SH-SY5Y (cell line): Measurements from ENCODE around the gene POU2AF1.

ENCODE experiments used
- GATA2 ChIP-seq: IDR thresholded peaks from 2 replicates; pipeline ENCODE4 v1.6.1; 2011; ENCODE audit warnings: mild to moderate bottlenecking, low read depth, low read length
- GATA3 ChIP-seq: IDR thresholded peaks from 2 replicates; pipeline ENCODE4 v1.6.1; 2011; ENCODE audit warnings: low read depth, mild to moderate bottlenecking, low read length, moderate library complexity

POU2AF1 gene

GRCh38 chr11:111378861-111379601 lies at the start of gene POU2AF1:
Gene POU2AF1 (minus strand): TSS chr11:111379275. CDS start chr11:111379177, 98 bp downstream.
- TF ChIP-seq GATA3 (no peak), GATA2 (no peak)

DNA sequence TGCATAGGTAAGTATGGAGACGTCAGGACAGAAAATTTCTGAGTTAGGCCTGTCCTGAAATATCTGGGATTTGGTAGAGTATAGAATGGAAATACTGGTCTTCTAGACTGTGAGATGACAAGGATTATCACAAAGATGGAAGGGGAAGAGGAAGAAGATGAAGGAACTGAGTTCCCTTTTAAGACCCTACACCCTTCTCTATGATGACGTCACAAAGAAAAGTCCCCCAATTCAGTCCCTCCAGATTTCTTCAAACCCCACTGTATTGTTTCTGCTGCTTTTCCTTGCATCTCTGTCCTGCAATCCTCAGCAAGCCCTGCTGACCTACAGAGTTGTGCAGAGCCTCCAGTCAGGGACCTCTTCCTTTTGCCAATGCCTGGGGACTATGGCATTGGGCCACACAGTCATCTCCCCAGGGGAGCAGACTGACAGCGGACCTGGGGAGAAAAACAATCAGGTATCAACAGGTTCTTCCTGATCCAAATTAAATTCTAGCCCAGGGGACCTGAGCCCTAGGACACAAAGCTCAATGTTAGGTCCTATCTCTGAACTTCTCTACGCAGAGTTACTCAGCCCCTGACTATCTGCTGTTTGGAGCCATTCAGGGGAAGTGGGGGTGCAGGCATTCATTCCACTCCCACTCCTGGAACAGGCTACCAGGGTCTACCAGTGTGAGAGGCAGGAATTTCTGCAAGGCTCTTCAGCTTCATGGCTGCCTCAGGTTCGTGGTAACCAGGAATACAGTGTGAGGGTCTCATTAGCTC lies 49.2 kb upstream of the POU2AF1 start:
- TF ChIP-seq GATA3 (no peak), GATA2 (no peak)

DNA sequence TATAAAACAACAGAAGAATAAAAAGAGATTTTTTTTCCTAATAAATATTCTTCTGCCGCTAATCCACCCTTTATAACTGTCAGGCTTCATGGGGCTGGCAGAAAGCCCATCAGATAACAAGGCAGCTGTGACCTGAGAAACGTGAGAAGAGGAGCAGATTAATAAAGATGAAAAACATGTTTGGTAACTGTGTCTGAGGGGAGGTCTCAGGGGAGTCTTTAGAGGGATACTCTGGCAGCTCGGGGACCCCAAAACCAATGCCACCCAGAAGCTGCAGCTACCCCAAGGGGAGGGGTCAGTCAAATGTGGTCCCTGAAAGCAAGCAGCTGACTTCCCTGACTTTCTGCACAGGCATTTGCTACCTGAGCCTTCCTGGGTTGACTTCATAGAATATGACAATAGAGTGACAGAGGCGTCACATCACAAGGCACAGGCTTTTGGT lies 48.4 kb upstream of the POU2AF1 start:
- TF ChIP-seq GATA2 (peak; percentile 98), GATA3 (peak; percentile 94)

DNA sequence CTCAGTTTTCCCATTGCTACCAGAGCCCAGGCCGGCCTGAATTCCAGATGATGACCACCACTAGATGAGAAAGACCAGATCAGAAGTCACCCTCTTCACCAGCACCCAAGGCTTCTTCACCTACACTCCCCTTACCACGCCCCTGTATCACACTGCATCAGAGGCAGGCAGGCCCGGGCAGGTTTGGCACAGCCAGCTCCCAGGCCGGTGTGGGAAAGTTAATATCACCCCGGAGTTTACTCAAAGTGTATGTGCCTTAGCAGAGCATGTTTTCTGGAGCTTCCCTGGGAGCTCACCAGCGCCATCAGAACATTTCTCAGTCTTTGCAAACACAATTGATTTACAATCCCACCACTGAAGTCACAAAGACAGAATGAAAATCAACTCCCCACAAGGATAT lies 47.5 kb upstream of the POU2AF1 start:
- TF ChIP-seq GATA3, result no peak
- TF ChIP-seq GATA2, result no peak

DNA sequence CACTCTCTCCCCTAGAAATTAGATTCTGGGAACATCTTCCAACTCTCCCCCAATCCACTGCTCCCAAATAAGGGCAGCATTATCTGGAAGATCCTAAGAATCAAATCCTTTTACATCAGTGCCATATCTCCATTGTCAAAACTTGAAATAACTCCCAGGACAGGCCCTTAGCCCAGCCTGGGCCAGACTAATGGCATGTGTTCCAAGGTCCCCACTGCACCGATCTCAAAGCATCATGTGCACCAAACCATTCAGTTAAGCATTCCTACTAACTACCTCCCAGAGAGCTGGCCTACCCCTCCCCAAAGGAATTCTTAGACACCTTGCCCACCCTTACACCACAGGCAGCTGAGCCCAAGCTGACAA lies 44.2 kb upstream of the POU2AF1 start:
- no peak for TF ChIP-seq GATA3
- no peak for TF ChIP-seq GATA2

DNA sequence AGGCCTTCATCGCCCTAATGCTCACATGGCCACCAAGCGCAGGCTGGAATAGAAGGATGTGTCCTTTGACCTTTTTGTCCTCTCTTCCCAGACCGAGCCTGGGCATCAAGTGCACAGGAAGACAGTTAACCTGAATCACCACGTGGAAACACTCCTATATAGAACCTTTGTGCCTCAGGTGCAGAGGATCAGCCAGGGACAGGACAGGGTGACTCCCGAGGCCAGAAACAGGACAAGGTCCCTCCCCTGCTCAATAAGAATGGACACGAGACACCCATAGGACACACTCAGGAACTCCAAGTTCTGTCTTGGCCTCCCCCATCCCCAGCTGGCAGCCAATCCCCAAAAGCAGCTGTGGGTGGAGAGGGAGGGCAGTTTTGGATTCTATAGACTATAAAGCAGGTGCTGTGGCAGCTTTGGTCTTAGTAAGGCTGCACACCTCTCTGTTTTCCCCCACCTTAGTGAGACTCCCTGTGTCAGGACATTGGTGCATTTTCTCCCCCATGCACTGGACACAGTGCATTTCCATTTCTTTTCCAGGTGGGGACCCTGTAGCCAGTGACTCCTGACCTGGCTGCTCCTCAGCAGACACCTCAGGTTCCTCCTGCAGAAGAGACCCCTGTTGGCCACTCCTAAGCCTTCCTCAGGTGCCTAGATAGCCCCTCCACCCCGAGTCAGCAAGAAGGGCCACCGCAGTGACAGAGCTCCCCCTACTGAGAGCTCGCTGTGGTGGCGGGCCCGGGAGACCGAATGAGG lies 43.6 kb upstream of the POU2AF1 start:
- TF ChIP-seq GATA3 (no peak), GATA2 (no peak)

GRCh38 chr11:111421251-111421650 lies 42.2 kb upstream of the POU2AF1 start:
- TF ChIP-seq GATA3 (no peak), GATA2 (no peak)

- no peak for TF ChIP-seq GATA3
- TF ChIP-seq GATA2, result no peak
Observed at GRCh38 chr11:111419641-111420327, 40.7 kb upstream of the POU2AF1 start.

DNA sequence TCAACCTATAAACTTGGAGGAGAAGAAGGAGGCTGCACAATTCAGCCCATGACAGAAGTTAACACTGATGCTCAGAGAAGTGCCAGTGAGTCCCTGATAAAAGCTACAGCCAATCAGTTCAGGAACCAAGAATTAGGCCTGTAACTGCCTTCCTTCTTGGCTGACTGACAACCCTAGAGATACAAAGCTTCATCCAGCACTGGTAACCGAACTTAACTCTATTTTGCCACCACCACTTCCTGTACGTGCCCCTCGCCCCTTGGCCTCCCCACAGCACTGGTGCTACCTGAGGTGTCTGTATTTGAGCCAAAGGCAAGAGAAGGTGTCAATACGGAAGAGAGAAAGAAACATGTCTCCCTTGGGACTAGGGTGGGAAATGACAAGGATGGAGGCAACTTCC lies 40.1 kb upstream of the POU2AF1 start:
- no peak for TF ChIP-seq GATA3
- no peak for TF ChIP-seq GATA2

DNA sequence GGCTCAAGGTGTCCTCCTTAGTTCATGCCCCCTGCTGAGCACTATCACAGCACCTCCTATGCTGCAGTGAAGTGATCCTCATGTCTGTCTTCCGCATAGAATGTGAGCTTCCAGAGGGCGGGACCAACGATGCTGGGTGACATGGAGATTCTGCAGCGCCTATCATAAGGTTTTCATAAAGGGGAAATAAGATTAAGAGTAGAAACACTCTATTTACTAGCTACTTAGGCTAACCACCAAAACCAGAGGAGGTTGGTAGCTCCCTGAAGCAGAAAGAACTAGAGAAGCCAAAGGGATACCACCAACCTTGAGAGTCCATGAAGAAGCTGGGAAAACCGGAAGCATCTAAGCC lies 39.3 kb upstream of the POU2AF1 start:
- TF ChIP-seq GATA2, result no peak

DNA sequence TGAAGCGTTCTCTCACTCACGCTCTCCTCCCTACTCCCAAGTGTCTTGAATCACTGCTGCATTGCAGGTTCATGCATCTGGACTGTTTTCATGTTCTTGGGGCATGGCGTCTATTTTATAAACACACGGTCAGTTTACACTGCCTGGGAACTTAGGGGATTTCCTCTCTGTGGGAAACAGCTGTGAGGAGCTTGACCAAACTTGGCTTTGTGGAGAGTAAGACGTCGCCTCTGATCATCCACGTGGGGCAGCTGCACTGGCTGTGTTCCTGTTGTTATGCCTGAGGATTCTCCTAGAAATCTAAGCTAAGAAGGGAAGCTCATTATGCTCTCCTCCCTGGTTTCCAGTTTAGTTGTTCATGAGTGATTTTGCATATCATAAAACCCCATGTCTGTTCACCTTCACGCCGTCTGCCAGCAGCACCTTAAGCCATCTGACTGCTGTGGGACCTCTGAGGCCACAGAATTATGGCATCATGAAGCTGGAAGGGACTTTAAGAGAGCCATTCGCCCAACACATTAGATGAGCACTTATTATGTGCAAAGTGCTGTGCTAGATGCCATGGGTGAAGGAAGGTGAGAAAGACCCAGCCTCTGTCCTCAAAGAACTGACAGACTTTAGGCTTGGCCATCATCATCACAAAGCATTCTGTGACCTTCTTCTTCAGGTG lies 38.8 kb upstream of the POU2AF1 start:
- TF ChIP-seq GATA3, result no peak
- no peak for TF ChIP-seq GATA2

- no peak for TF ChIP-seq GATA2
- TF ChIP-seq GATA3, result no peak
Observed at GRCh38 chr11:111417011-111417765, 38.1 kb upstream of the POU2AF1 start.

- no peak for TF ChIP-seq GATA2
- no peak for TF ChIP-seq GATA3
Observed at GRCh38 chr11:111416231-111416960, 37.3 kb upstream of the POU2AF1 start.
